HEK293 (cell line): Measurements from ENCODE around the gene ZFPL1.

Experiments
- CTCF ChIA-PET: fragments of 350-600 bp; formaldehyde crosslinking; extraction: SDS; loops from one replicate; lab custom pipeline; 2021; ENCODE audit warnings: antibody characterized with exemption; lab: Yijun Ruan, JAX
- POLR2A ChIA-PET: fragments of 300-600 bp; formaldehyde crosslinking; extraction: SDS; loops from one replicate; lab custom pipeline; 2020; ENCODE audit warnings: antibody characterized with exemption, inconsistent platforms; lab: Yijun Ruan, JAX
- H3K27ac ChIP-seq: fragments of 200-500 bp; sonication (Bioruptor generic); 2 replicates; pipeline ENCODE4 v1.5.1; 2014; ENCODE audit warnings: low read depth, low read length, control low read depth, inconsistent platforms; ENCODE audit errors: extremely low read depth
- H3K36me3 ChIP-seq, 2 experiments: fragments of 200-500 bp in 1 of 2; sonication (Bioruptor generic) in 1 of 2; 1 replicate in 1 of 2; 2 replicates in 1 of 2; pipeline ENCODE4 v1.5.1; 2014 to 2017; ENCODE audit warnings: inconsistent platforms in 2 of 2, low read length in 2 of 2; ENCODE audit not compliant: control insufficient read depth in 2 of 2, insufficient read depth in 1 of 2
- H3K4me1 ChIP-seq: fragments of 200-500 bp; sonication (Bioruptor generic); 2 replicates; pipeline ENCODE4 v1.5.1; 2014; ENCODE audit warnings: mild to moderate bottlenecking, low read length, inconsistent platforms; ENCODE audit not compliant: control insufficient read depth, insufficient read depth
- H3K4me3 ChIP-seq: 2 replicates; pipeline ENCODE4 v1.5.1; 2011; ENCODE audit warnings: low read depth, mild to moderate bottlenecking, control low read depth, low read length, moderate library complexity
- H3K9me3 ChIP-seq: fragments of 200-500 bp; sonication (Bioruptor generic); 2 replicates; pipeline ENCODE4 v1.5.1; 2014; ENCODE audit warnings: low read depth, low read length, inconsistent platforms; ENCODE audit not compliant: control insufficient read depth, insufficient read depth
- BCL11A ChIP-seq: fragments of 450-650 bp; formaldehyde crosslinking; IDR thresholded peaks from 2 replicates; pipeline ENCODE4 v1.5.1; 2016; ENCODE audit warnings: low read depth, missing biosample characterization, missing genetic modification characterization
- KLF1 ChIP-seq: fragments of 450-650 bp; formaldehyde crosslinking; IDR thresholded peaks from 2 replicates; pipeline ENCODE4 v1.5.1; 2016; ENCODE audit warnings: missing biosample characterization, missing genetic modification characterization
- KLF16 ChIP-seq: fragments of 450-650 bp; formaldehyde crosslinking; IDR thresholded peaks from 2 replicates; pipeline ENCODE4 v1.5.1; 2017; ENCODE audit warnings: missing biosample characterization, missing genetic modification characterization
- KLF7 ChIP-seq: fragments of 450-650 bp; formaldehyde crosslinking; IDR thresholded peaks from 2 replicates; pipeline ENCODE4 v1.5.1; 2016; ENCODE audit warnings: missing biosample characterization, missing genetic modification characterization, borderline replicate concordance
- OVOL3 ChIP-seq: fragments of 450-650 bp; formaldehyde crosslinking; IDR thresholded peaks from 2 replicates; pipeline ENCODE4 v1.5.1; 2016; ENCODE audit warnings: missing biosample characterization, missing genetic modification characterization
- REPIN1 ChIP-seq: fragments of 450-650 bp; formaldehyde crosslinking; IDR thresholded peaks from 2 replicates; pipeline ENCODE4 v1.5.1; 2017; ENCODE audit warnings: missing biosample characterization, missing genetic modification characterization, low read depth
- SCRT1 ChIP-seq: fragments of 450-650 bp; formaldehyde crosslinking; IDR thresholded peaks from 2 replicates; pipeline ENCODE4 v1.5.1; 2016; ENCODE audit warnings: missing biosample characterization, missing genetic modification characterization, borderline replicate concordance
- SCRT2 ChIP-seq: fragments of 450-650 bp; formaldehyde crosslinking; IDR thresholded peaks from 2 replicates; pipeline ENCODE4 v1.5.1; 2016; ENCODE audit warnings: missing biosample characterization, missing genetic modification characterization
- SP7 ChIP-seq: fragments of 450-650 bp; formaldehyde crosslinking; IDR thresholded peaks from 2 replicates; pipeline ENCODE4 v1.5.1; 2016; ENCODE audit warnings: missing biosample characterization, missing genetic modification characterization
- WT1 ChIP-seq: fragments of 450-650 bp; formaldehyde crosslinking; IDR thresholded peaks from 2 replicates; pipeline ENCODE4 v1.5.1; 2016; ENCODE audit warnings: missing biosample characterization, missing genetic modification characterization
- YY1 ChIP-seq: fragments of 450-650 bp; formaldehyde crosslinking; IDR thresholded peaks from 2 replicates; pipeline ENCODE4 v1.5.1; 2018; ENCODE audit warnings: missing biosample characterization, missing genetic modification characterization
- YY2 ChIP-seq: fragments of 450-650 bp; formaldehyde crosslinking; IDR thresholded peaks from 2 replicates; pipeline ENCODE4 v1.5.1; 2016; ENCODE audit warnings: missing biosample characterization, missing genetic modification characterization
- ZBTB21 ChIP-seq: fragments of 450-650 bp; formaldehyde crosslinking; IDR thresholded peaks from 2 replicates; pipeline ENCODE4 v1.5.1; 2017; ENCODE audit warnings: missing biosample characterization, missing genetic modification characterization
- ZBTB7A ChIP-seq: fragments of 450-650 bp; formaldehyde crosslinking; IDR thresholded peaks from 2 replicates; pipeline ENCODE4 v1.5.1; 2016; ENCODE audit warnings: low read depth, missing biosample characterization, missing genetic modification characterization
- ZFHX2 ChIP-seq: fragments of 450-650 bp; formaldehyde crosslinking; conservative IDR thresholded peaks from 2 replicates; pipeline ENCODE4 v1.5.1; 2016; ENCODE audit warnings: missing biosample characterization, missing genetic modification characterization
- ZFP3 ChIP-seq: fragments of 450-650 bp; formaldehyde crosslinking; IDR thresholded peaks from 2 replicates; pipeline ENCODE4 v1.5.1; 2016; ENCODE audit warnings: low read depth, missing biosample characterization, missing genetic modification characterization
- ZFP69B ChIP-seq: fragments of 450-650 bp; formaldehyde crosslinking; IDR thresholded peaks from 2 replicates; pipeline ENCODE4 v1.5.1; 2016; ENCODE audit warnings: missing biosample characterization, missing genetic modification characterization
- ZNF114 ChIP-seq: fragments of 450-650 bp; formaldehyde crosslinking; IDR thresholded peaks from 2 replicates; pipeline ENCODE4 v1.5.0; 2017; ENCODE audit warnings: missing biosample characterization, missing genetic modification characterization
- ZNF23 ChIP-seq: fragments of 450-650 bp; formaldehyde crosslinking; IDR thresholded peaks from 2 replicates; pipeline ENCODE4 v1.5.1; 2016; ENCODE audit warnings: missing biosample characterization, missing genetic modification characterization, borderline replicate concordance
- ZNF350 ChIP-seq: fragments of 450-650 bp; formaldehyde crosslinking; IDR thresholded peaks from 2 replicates; pipeline ENCODE4 v1.5.0; 2017; ENCODE audit warnings: missing biosample characterization, mild to moderate bottlenecking, missing genetic modification characterization
- ZNF514 ChIP-seq: fragments of 450-650 bp; formaldehyde crosslinking; IDR thresholded peaks from 2 replicates; pipeline ENCODE4 v1.5.1; 2016; ENCODE audit warnings: missing biosample characterization, missing genetic modification characterization
- ZNF549 ChIP-seq: fragments of 450-650 bp; IDR thresholded peaks from 2 replicates; pipeline ENCODE4 v1.5.1; 2018; ENCODE audit warnings: missing biosample characterization, missing genetic modification characterization, mild to moderate bottlenecking, inconsistent platforms, moderate library complexity
- ZNF561 ChIP-seq: fragments of 450-650 bp; IDR thresholded peaks from 2 replicates; pipeline ENCODE4 v1.5.1; 2018; ENCODE audit warnings: missing biosample characterization, missing genetic modification characterization, borderline replicate concordance
- ZNF585B ChIP-seq: fragments of 450-650 bp; formaldehyde crosslinking; IDR thresholded peaks from 2 replicates; pipeline ENCODE4 v1.5.1; 2016; ENCODE audit warnings: missing biosample characterization, missing genetic modification characterization
- ZNF621 ChIP-seq: fragments of 450-650 bp; formaldehyde crosslinking; IDR thresholded peaks from 2 replicates; pipeline ENCODE4 v1.5.1; 2017; ENCODE audit warnings: missing biosample characterization, missing genetic modification characterization
- ZNF624 ChIP-seq: fragments of 450-650 bp; formaldehyde crosslinking; IDR thresholded peaks from 2 replicates; pipeline ENCODE4 v1.5.1; 2017; ENCODE audit warnings: missing biosample characterization, missing genetic modification characterization
- TF ChIP-seq, protein P1 (sequence below): fragments of 450-650 bp; formaldehyde crosslinking; IDR thresholded peaks from 2 replicates; pipeline ENCODE4 v1.5.1; 2016; ENCODE audit warnings: missing biosample characterization, missing genetic modification characterization
- TF ChIP-seq, protein P2 (sequence below): fragments of 450-650 bp; formaldehyde crosslinking; IDR thresholded peaks from 2 replicates; pipeline ENCODE4 v1.5.1; 2016; ENCODE audit warnings: missing biosample characterization, missing genetic modification characterization
- TF ChIP-seq, protein P3 (sequence below): fragments of 450-650 bp; formaldehyde crosslinking; IDR thresholded peaks from 2 replicates; pipeline ENCODE4 v1.5.1; 2017; ENCODE audit warnings: missing biosample characterization, mild to moderate bottlenecking, missing genetic modification characterization, moderate library complexity

Gene ZFPL1

DNA sequence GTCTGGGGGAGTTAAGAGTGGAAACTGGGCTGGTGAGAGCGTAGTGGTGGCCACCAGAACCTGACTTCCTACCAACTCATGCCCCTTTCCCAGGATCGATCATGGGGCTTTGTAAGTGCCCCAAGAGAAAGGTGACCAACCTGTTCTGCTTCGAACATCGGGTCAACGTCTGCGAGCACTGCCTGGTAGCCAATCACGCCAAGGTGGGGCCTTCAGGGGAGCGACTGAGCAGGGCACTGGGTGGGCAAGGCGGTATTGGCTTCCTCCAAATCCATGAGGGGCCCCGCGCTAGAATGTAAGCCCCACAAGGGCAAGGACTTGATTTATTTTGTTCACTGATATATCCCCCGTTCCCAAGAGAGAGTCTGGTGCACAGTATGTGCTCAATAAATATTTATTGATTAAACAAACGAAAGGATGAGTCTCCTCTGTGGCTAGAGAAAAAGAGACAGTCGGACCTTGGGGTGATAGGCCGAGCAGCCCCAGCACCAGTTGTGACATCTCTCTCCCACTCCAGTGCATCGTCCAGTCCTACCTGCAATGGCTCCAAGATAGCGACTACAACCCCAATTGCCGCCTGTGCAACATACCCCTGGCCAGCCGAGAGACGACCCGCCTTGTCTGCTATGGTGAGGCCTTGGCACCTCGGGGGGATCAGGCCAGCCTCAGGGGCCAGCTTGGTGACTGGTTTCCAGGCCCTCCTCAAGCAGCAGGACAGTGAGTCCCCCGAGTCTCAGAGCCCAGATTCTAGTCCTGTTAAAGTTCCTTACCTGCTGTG, 765 bp downstream of the ZFPL1 start:
- Histone ChIP-seq H3K9me3 (no peaks in the 10 kb centered on the region), H3K4me3 (peak overlapping the region; percentile 92), H3K27ac (peak overlapping the region; percentile 27; the same call in 1 of the 2 replicates), H3K4me1 (peaks cover 3% of the 10 kb centered on the region; the same call in 1 of the 2 replicates), H3K36me3 (peaks cover 5 to 79% of the 10 kb centered on the region in 2 experiments; a peak in 2 of 3 replicates)
- no peak for TF ChIP-seq KLF1 (tag by site-specific recombination)
- TF ChIP-seq YY1 (tag by site-specific recombination): no peak
- no peak for TF ChIP-seq ZNF23
- no peak for TF ChIP-seq ZFP69B
- TF ChIP-seq YY2: no peak
- TF ChIP-seq ZBTB7A (tag by site-specific recombination): no peak
- no peak for TF ChIP-seq ZNF514
- TF ChIP-seq ZNF549: no peak
- TF ChIP-seq, protein P1, sequence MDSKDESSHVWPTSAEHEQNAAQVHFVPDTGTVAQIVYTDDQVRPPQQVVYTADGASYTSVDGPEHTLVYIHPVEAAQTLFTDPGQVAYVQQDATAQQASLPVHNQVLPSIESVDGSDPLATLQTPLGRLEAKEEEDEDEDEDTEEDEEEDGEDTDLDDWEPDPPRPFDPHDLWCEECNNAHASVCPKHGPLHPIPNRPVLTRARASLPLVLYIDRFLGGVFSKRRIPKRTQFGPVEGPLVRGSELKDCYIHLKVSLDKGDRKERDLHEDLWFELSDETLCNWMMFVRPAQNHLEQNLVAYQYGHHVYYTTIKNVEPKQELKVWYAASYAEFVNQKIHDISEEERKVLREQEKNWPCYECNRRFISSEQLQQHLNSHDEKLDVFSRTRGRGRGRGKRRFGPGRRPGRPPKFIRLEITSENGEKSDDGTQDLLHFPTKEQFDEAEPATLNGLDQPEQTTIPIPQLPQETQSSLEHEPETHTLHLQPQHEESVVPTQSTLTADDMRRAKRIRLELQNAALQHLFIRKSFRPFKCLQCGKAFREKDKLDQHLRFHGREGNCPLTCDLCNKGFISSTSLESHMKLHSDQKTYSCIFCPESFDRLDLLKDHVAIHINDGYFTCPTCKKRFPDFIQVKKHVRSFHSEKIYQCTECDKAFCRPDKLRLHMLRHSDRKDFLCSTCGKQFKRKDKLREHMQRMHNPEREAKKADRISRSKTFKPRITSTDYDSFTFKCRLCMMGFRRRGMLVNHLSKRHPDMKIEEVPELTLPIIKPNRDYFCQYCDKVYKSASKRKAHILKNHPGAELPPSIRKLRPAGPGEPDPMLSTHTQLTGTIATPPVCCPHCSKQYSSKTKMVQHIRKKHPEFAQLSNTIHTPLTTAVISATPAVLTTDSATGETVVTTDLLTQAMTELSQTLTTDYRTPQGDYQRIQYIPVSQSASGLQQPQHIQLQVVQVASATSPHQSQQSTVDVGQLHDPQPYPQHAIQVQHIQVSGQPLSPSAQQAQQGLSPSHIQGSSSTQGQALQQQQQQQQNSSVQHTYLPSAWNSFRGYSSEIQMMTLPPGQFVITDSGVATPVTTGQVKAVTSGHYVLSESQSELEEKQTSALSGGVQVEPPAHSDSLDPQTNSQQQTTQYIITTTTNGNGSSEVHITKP (tag by site-specific recombination): no peak
- TF ChIP-seq ZBTB21: no peak
- TF ChIP-seq KLF7 (tag by site-specific recombination): no peak
- no peak for TF ChIP-seq ZNF350 (tag by site-specific recombination)
- TF ChIP-seq SCRT2 (tag by site-specific recombination): no peak
- TF ChIP-seq ZNF624 (tag by site-specific recombination): no peak
- no peak for TF ChIP-seq KLF16 (tag by site-specific recombination)
- TF ChIP-seq, protein P2, sequence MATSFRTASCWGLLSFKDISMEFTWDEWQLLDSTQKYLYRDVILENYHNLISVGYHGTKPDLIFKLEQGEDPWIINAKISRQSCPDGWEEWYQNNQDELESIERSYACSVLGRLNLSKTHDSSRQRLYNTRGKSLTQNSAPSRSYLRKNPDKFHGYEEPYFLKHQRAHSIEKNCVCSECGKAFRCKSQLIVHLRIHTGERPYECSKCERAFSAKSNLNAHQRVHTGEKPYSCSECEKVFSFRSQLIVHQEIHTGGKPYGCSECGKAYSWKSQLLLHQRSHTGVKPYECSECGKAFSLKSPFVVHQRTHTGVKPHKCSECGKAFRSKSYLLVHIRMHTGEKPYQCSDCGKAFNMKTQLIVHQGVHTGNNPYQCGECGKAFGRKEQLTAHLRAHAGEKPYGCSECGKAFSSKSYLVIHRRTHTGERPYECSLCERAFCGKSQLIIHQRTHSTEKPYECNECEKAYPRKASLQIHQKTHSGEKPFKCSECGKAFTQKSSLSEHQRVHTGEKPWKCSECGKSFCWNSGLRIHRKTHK (tag by site-specific recombination): no peak
- TF ChIP-seq ZNF585B (tag by site-specific recombination): no peak
- no peak for TF ChIP-seq ZFP3 (tag by site-specific recombination)
- ChIA-PET POLR2A (interaction anchor here (0.6 to 1.3 kb wide), 5 partner anchors 9 to 234 kb away, joined by 3 to 5 read pairs (median 5); partner anchors contain the start of genes FAU, MRPL49 and VPS51), CTCF (no interaction called here)

DNA sequence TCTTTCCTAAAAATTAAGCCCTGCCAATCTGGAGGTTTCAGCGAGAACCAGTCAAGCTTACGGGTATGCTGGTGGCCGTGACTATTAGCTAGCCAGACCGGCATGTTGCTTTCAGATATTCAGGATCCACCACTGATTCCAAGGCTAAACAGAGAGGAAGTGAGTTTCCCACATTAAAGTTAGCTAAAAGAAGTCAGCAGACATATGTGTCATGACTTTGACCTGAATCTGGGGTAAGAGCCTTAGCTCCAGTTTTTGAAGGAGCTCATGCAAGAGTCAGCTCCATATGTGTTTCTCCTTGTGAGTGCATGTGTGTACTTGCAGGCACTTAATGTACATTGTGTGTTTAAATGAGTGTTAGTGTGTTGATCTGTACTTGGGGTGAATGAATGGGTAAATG, 1.4 kb downstream of the ZFPL1 start:
- H3K36me3 ChIP-seq: peaks cover 3 to 74% of the 10 kb centered on the region in 2 experiments; a peak in 2 of 3 replicates
- ChIA-PET CTCF (no interaction called here), POLR2A (interaction anchor here (0.6 to 1.3 kb wide), 5 partner anchors 9 to 235 kb away, joined by 3 to 5 read pairs (median 5); partner anchors contain the start of genes FAU, MRPL49 and VPS51)
- H3K9me3 ChIP-seq: no peaks in the 10 kb centered on the region
- H3K4me1 ChIP-seq: peaks cover 3% of the 10 kb centered on the region; the same call in 1 of the 2 replicates
- H3K4me3 ChIP-seq: no peak overlapping the region
- no peak overlapping the region for H3K27ac ChIP-seq
- TF ChIP-seq BCL11A (tag by site-specific recombination) (no peak), WT1 (no peak), ZNF621 (tag by site-specific recombination) (no peak), SP7 (tag by site-specific recombination) (no peak), ZNF114 (tag by site-specific recombination) (no peak), ZNF561 (no peak), ZFHX2 (tag by site-specific recombination) (no peak), ZNF549 (no peak), OVOL3 (tag by site-specific recombination) (no peak), REPIN1 (tag by site-specific recombination) (no peak), KLF16 (tag by site-specific recombination) (no peak), SCRT1 (no peak)
- TF ChIP-seq, protein P3, sequence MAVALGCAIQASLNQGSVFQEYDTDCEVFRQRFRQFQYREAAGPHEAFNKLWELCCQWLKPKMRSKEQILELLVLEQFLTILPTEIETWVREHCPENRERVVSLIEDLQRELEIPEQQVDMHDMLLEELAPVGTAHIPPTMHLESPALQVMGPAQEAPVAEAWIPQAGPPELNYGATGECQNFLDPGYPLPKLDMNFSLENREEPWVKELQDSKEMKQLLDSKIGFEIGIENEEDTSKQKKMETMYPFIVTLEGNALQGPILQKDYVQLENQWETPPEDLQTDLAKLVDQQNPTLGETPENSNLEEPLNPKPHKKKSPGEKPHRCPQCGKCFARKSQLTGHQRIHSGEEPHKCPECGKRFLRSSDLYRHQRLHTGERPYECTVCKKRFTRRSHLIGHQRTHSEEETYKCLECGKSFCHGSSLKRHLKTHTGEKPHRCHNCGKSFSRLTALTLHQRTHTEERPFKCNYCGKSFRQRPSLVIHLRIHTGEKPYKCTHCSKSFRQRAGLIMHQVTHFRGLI: no peak
